Measurements from ENCODE around the gene ALDH5A1. TPM values are rescaled to one million over a fixed set of nuclear protein-coding genes. Genes with fewer than 3 reads are reported as not detected.

The ALDH5A1 gene
- total RNA-seq, 4 donors from 2014 or later, result 4.1 to 12.1 (median 7.9) TPM

- Histone ChIP-seq H3K36me3 (no peaks in the 10 kb centered on the region), H3K4me1 (peaks cover 0 to 14% (median 12%) of the 10 kb centered on the region in 4 donors), H3K27me3 (no peaks in the 10 kb centered on the region), H3K27ac (no peak overlapping the region), H3K9me3 (no peaks in the 10 kb centered on the region), H3K4me3 (no peak overlapping the region)
- intact Hi-C loops (cut with DNase I; ENCODE audit: low total_unique reads) (no loop called here), in situ Hi-C loops (cut with MboI; ENCODE audit: low pct_ligation_motif_present in 1 of 4, low pct_unique_long_range_greater_than_20kb in 1 of 4, low sequenced_read_pairs in 3 of 4) (no loop called here)
- no peak for TF ChIP-seq POLR2AphosphoS5 (IDR thresholded peaks at IDR 0.05)
- no peak for TF ChIP-seq EP300 (IDR thresholded peaks at IDR 0.05; ENCODE audit: low read depth)
- TF ChIP-seq CTCF (IDR thresholded peaks at IDR 0.05), result no peak
- TF ChIP-seq POLR2A (IDR thresholded peaks at IDR 0.05), result no peak
- 90 to 96% methylated on average over 3 to 4 of the region's 4 CpGs for WGBS, 2 donors (ENCODE audit: low coverage in 1 of 2)
- DNase-seq, result no peak
Measured at GRCh38 chr6:24490948-24491347, 3.8 kb upstream of the ALDH5A1 start.

GRCh38 chr6:24492475-24492874, 2.3 kb upstream of the ALDH5A1 start:
- Histone ChIP-seq H3K9me3 (no peaks in the 10 kb centered on the region), H3K27ac (no peak overlapping the region), H3K36me3 (no peaks in the 10 kb centered on the region), H3K4me1 (peaks cover 0 to 14% (median 13%) of the 10 kb centered on the region in 4 donors), H3K27me3 (no peaks in the 10 kb centered on the region), H3K4me3 (no peak overlapping the region)
- WGBS, 2 donors (ENCODE audit: low coverage in 1 of 2), result 83 to 100% methylated on average over 1 to 3 of the region's 3 CpGs
- TF ChIP-seq CTCF (IDR thresholded peaks at IDR 0.05) (peak in 1 of 5 experiments; percentile 11), POLR2AphosphoS5 (IDR thresholded peaks at IDR 0.05) (no peak)
- in situ Hi-C loops (cut with MboI; ENCODE audit: low pct_ligation_motif_present in 1 of 4, low pct_unique_long_range_greater_than_20kb in 1 of 4, low sequenced_read_pairs in 3 of 4) (no loop called here), intact Hi-C loops (cut with DNase I; ENCODE audit: low total_unique reads) (no loop called here)
- DNase-seq, result peak; percentile 23

- Histone ChIP-seq H3K27ac (peak overlapping the region; percentile 84 to 88 (median 87)), H3K27me3 (no peaks in the 10 kb centered on the region), H3K36me3 (no peaks in the 10 kb centered on the region), H3K9me3 (no peaks in the 10 kb centered on the region), H3K4me3 (peak overlapping the region; percentile 55 to 84 (median 70)), H3K4me1 (peaks cover 0 to 14% (median 13%) of the 10 kb centered on the region in 4 donors)
- no peak for DNase-seq
- TF ChIP-seq EP300 (IDR thresholded peaks at IDR 0.05; ENCODE audit: low read depth) (no peak), POLR2AphosphoS5 (IDR thresholded peaks at IDR 0.05) (no peak), POLR2A (IDR thresholded peaks at IDR 0.05) (no peak)
- 18 to 70% methylated on average over 1 to 32 of the region's 36 CpGs for WGBS, 2 donors (ENCODE audit: low coverage in 1 of 2)
- in situ Hi-C loops (cut with MboI; ENCODE audit: low pct_ligation_motif_present in 1 of 4, low pct_unique_long_range_greater_than_20kb in 1 of 4, low sequenced_read_pairs in 3 of 4), result no loop called here
- intact Hi-C loops (cut with DNase I; ENCODE audit: low total_unique reads), result no loop called here
Measured at GRCh38 chr6:24493945-24494820, 586 bp upstream of the ALDH5A1 start.

- Histone ChIP-seq H3K4me1 (peaks cover 0 to 14% (median 13%) of the 10 kb centered on the region in 4 donors), H3K27me3 (no peaks in the 10 kb centered on the region), H3K4me3 (no peak overlapping the region), H3K9me3 (no peaks in the 10 kb centered on the region), H3K36me3 (no peaks in the 10 kb centered on the region), H3K27ac (no peak overlapping the region)
- intact Hi-C loops (cut with DNase I; ENCODE audit: low total_unique reads) (no loop called here), in situ Hi-C loops (cut with MboI; ENCODE audit: low pct_ligation_motif_present in 1 of 4, low pct_unique_long_range_greater_than_20kb in 1 of 4, low sequenced_read_pairs in 3 of 4) (no loop called here)
- DNase-seq, result no peak
- TF ChIP-seq POLR2A (IDR thresholded peaks at IDR 0.05), result no peak
- TF ChIP-seq POLR2AphosphoS5 (IDR thresholded peaks at IDR 0.05), result no peak
- TF ChIP-seq CTCF (IDR thresholded peaks at IDR 0.05), result no peak
- WGBS, 2 donors (ENCODE audit: low coverage in 1 of 2), result 94 to 96% methylated on average over 9 to 11 of the region's 11 CpGs
Measured at GRCh38 chr6:24497254-24497970, 2.6 kb downstream of the ALDH5A1 start.

Data from transverse colon (tissue), 4 donors.